Measurements from ENCODE around the gene CAMTA1.

CAMTA1 gene

GRCh38 chr1:7813677-7814373, 1028.6 kb downstream of the CAMTA1 start:
- no peak for DNase-seq (ENCODE audit: low read depth in 2 of 3, low spot score in 2 of 3)
